Sigmoid colon (tissue), 3 donors: ENCODE data around the gene BEND6.

Experiments
- POLR2A ChIP-seq, 2 donors: fragments of 450-650 bp; IDR thresholded peaks; one replicate each; pipeline ENCODE4 v1.6.1; 2016; ENCODE audit warnings: antibody characterized with exemption in 2 of 2, mild to moderate bottlenecking in 2 of 2, moderate library complexity in 2 of 2
- TF ChIP-seq, protein P1 (sequence below), 4 experiments: fragments of 450-650 bp in 3 of 4; fragments of 200-600 bp in 1 of 4; IDR thresholded peaks; one replicate each; pipeline ENCODE4 v1.5.1; 2016 to 2019; ENCODE audit warnings: antibody characterized with exemption in 4 of 4, mild to moderate bottlenecking in 3 of 4, moderate library complexity in 2 of 4

DNA sequence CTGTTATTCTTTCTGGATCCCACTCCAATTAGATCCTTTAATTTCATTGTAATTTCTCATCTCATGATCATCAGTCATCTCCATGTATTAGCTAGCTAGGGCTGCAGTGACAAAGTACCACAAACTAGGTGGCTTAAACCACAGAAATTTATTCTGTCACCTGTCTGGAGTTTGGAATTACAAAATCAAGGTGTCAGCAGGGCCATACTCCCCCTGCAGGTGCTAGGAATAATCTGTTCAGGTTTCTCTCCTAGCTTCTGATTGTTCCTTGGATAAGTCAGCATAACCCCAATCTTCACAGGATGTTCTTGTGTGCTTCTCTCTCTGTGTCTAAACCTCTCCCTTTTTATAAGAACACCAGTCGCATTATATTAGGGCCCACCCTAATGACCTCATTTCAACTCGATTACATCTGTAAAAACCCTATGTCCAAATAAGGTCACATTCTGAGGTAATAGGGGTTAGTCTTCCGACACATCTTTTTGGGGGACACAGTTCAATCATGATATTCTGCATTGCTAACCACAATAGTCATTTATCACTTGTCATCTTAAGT lies 40.5 kb downstream of the BEND6 start:
- TF ChIP-seq, protein P1, sequence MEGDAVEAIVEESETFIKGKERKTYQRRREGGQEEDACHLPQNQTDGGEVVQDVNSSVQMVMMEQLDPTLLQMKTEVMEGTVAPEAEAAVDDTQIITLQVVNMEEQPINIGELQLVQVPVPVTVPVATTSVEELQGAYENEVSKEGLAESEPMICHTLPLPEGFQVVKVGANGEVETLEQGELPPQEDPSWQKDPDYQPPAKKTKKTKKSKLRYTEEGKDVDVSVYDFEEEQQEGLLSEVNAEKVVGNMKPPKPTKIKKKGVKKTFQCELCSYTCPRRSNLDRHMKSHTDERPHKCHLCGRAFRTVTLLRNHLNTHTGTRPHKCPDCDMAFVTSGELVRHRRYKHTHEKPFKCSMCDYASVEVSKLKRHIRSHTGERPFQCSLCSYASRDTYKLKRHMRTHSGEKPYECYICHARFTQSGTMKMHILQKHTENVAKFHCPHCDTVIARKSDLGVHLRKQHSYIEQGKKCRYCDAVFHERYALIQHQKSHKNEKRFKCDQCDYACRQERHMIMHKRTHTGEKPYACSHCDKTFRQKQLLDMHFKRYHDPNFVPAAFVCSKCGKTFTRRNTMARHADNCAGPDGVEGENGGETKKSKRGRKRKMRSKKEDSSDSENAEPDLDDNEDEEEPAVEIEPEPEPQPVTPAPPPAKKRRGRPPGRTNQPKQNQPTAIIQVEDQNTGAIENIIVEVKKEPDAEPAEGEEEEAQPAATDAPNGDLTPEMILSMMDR (IDR thresholded peaks at IDR 0.05), result no peak
- no peak for TF ChIP-seq POLR2A (IDR thresholded peaks at IDR 0.05)
